Type B pancreatic cell (in vitro differentiated cells): ENCODE results near the gene KATNIP. TPM values are rescaled to one million over a fixed set of nuclear protein-coding genes. Genes with fewer than 3 reads are reported as not detected.

ENCODE experiments used
- DNase-seq: peaks from one replicate; pipeline ENCODE4 v3.0.0; 2021; ENCODE audit warnings: mixed read lengths; ENCODE audit not compliant: unreplicated experiment; ENCODE audit errors: extremely low spot score
- H3K27ac Mint-ChIP-seq: 2 replicates; pipeline ENCODE4 v1.8.0; 2021; ENCODE audit warnings: mild to moderate bottlenecking, mixed read lengths
- H3K27me3 Mint-ChIP-seq: 2 replicates; pipeline ENCODE4 v1.8.0; 2021; ENCODE audit warnings: mixed read lengths
- H3K36me3 Mint-ChIP-seq: 2 replicates; pipeline ENCODE4 v1.8.0; 2021; ENCODE audit warnings: mixed read lengths
- H3K4me1 Mint-ChIP-seq: one replicate; pipeline ENCODE4 v1.8.0; 2021; ENCODE audit warnings: mixed read lengths; ENCODE audit not compliant: unreplicated experiment
- H3K4me3 Mint-ChIP-seq: 2 replicates; pipeline ENCODE4 v1.8.0; 2021; ENCODE audit warnings: mild to moderate bottlenecking, mixed read lengths
- H3K9me3 Mint-ChIP-seq: 2 replicates; pipeline ENCODE4 v1.8.0; 2021; ENCODE audit warnings: mixed read lengths
- total RNA-seq: library from RNA; stranded (reverse); gene quantifications from 2 replicates; pipeline ENCODE4 v1.2.1, GENCODE V29; 2021; ENCODE audit warnings: low replicate concordance
- TF ChIP-seq, protein P1 (sequence below): fragments of 200-600 bp; sonication (generic); conservative IDR thresholded peaks from 2 replicates; pipeline ENCODE4 v1.5.0; 2021; ENCODE audit warnings: antibody characterized with exemption, mild to moderate bottlenecking

The KATNIP gene
- total RNA-seq, 1 donor from 2014 or later = 35.8 TPM

GRCh38 chr16:27599606-27600005 is 49.7 kb downstream of the KATNIP start:
- TF ChIP-seq, protein P1, sequence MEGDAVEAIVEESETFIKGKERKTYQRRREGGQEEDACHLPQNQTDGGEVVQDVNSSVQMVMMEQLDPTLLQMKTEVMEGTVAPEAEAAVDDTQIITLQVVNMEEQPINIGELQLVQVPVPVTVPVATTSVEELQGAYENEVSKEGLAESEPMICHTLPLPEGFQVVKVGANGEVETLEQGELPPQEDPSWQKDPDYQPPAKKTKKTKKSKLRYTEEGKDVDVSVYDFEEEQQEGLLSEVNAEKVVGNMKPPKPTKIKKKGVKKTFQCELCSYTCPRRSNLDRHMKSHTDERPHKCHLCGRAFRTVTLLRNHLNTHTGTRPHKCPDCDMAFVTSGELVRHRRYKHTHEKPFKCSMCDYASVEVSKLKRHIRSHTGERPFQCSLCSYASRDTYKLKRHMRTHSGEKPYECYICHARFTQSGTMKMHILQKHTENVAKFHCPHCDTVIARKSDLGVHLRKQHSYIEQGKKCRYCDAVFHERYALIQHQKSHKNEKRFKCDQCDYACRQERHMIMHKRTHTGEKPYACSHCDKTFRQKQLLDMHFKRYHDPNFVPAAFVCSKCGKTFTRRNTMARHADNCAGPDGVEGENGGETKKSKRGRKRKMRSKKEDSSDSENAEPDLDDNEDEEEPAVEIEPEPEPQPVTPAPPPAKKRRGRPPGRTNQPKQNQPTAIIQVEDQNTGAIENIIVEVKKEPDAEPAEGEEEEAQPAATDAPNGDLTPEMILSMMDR = no peak
- H3K27ac Mint-ChIP-seq = peak overlapping the region; percentile 43
- no peak for DNase-seq
- H3K4me1 Mint-ChIP-seq = peaks cover 35% of the 10 kb centered on the region
- H3K4me3 Mint-ChIP-seq = no peak overlapping the region
- no peaks in the 10 kb centered on the region for H3K9me3 Mint-ChIP-seq
- no peaks in the 10 kb centered on the region for H3K36me3 Mint-ChIP-seq
- no peaks in the 10 kb centered on the region for H3K27me3 Mint-ChIP-seq

Other genes with a start within 250 kb of the KATNIP start
- gene IL4R, start 236.2 kb upstream of the KATNIP start, total RNA-seq = 12.3 and 22.1 TPM in 2 replicates
- gene IL21R, start 148.0 kb upstream of the KATNIP start, total RNA-seq = 0.29 TPM in 1 of 2 replicates, not detected in the other
- 94.5 and 172 TPM in 2 replicates for gene GTF3C1, start 231 bp upstream of the KATNIP start, total RNA-seq